Tibial nerve (tissue), 3 donors: ENCODE data around the gene SAV1.

Experiments
- CTCF ChIP-seq, 5 experiments: fragments of 200-600 bp in 3 of 5; fragments of 450-650 bp in 2 of 5; sonication (generic) in 3 of 5; IDR thresholded peaks; one replicate each; pipeline ENCODE4 v1.5.1; 2016 to 2019; ENCODE audit warnings: antibody characterized with exemption in 5 of 5, mild to moderate bottlenecking in 3 of 5, moderate library complexity in 2 of 5
- POLR2A ChIP-seq, 2 donors: fragments of 450-650 bp; IDR thresholded peaks; one replicate each; pipeline ENCODE4 v1.6.1; 2017; ENCODE audit warnings: antibody characterized with exemption in 2 of 2, mild to moderate bottlenecking in 2 of 2, moderate library complexity in 2 of 2

GRCh38 chr14:50688875-50689274, 20.8 kb upstream of the SAV1 start:
- TF ChIP-seq POLR2A (IDR thresholded peaks at IDR 0.05): no peak
- TF ChIP-seq CTCF (IDR thresholded peaks at IDR 0.05): no peak
